IMR-90 (cell line): Measurements from ENCODE around the gene CALML4.
"Not testable (repeated sequence)": the region's sequence is repeated elsewhere in the genome, so short reads cannot be mapped to it uniquely, and the experiment has no call there.

Experiments used
- BHLHE40 ChIP-seq: fragments of 150-350 bp; IDR thresholded peaks from 2 replicates; pipeline ENCODE4 v1.6.1; 2016; ENCODE audit warnings: mild to moderate bottlenecking, low read depth, low read length
- CTCF ChIP-seq: conservative IDR thresholded peaks from 2 replicates; pipeline ENCODE4 v1.5.1; 2012; ENCODE audit warnings: mild to moderate bottlenecking, low read depth, low read length, improper control_type of control experiment
- ELK1 ChIP-seq: fragments of 150-350 bp; IDR thresholded peaks from 2 replicates; pipeline ENCODE4 v1.6.1; 2016; ENCODE audit warnings: low read depth, mild to moderate bottlenecking, low read length, moderate library complexity, borderline replicate concordance
- MAFK ChIP-seq: IDR thresholded peaks from 2 replicates; pipeline ENCODE4 v1.6.1; 2012; ENCODE audit warnings: low read depth, low read length, improper control_type of control experiment
- NFE2L2 ChIP-seq: fragments of 150-350 bp; IDR thresholded peaks from 2 replicates; pipeline ENCODE4 v1.6.1; 2016; ENCODE audit warnings: low read depth, mild to moderate bottlenecking, low read length
- POLR2A ChIP-seq: IDR thresholded peaks from 2 replicates; pipeline ENCODE4 v1.6.1; 2012; ENCODE audit warnings: mild to moderate bottlenecking, low read depth, low read length
- RFX5 ChIP-seq: IDR thresholded peaks from 2 replicates; pipeline ENCODE4 v1.8.0; 2012; ENCODE audit warnings: low read depth, mild to moderate bottlenecking, low read length, moderate library complexity
- TF ChIP-seq, protein P1 (sequence below): fragments of 150-350 bp; IDR thresholded peaks from 2 replicates; pipeline ENCODE4 v1.6.1; 2017; ENCODE audit warnings: mild to moderate bottlenecking, antibody characterized with exemption, low read length, low read depth

- not testable (repeated sequence) for TF ChIP-seq BHLHE40, NFE2L2, CTCF, MAFK, RFX5, ELK1, POLR2A
- TF ChIP-seq, protein P1, sequence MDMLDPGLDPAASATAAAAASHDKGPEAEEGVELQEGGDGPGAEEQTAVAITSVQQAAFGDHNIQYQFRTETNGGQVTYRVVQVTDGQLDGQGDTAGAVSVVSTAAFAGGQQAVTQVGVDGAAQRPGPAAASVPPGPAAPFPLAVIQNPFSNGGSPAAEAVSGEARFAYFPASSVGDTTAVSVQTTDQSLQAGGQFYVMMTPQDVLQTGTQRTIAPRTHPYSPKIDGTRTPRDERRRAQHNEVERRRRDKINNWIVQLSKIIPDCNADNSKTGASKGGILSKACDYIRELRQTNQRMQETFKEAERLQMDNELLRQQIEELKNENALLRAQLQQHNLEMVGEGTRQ = not testable (repeated sequence)
Measured at GRCh38 chr15:68213491-68213845, 8.3 kb upstream of the CALML4 start.
